Measurements from ENCODE around the gene AGRN. TPM values are rescaled to one million over a fixed set of nuclear protein-coding genes. Genes with fewer than 3 reads are reported as not detected.

The AGRN gene
- total RNA-seq, 1 donor from 2014 or later = 227 TPM

DNA sequence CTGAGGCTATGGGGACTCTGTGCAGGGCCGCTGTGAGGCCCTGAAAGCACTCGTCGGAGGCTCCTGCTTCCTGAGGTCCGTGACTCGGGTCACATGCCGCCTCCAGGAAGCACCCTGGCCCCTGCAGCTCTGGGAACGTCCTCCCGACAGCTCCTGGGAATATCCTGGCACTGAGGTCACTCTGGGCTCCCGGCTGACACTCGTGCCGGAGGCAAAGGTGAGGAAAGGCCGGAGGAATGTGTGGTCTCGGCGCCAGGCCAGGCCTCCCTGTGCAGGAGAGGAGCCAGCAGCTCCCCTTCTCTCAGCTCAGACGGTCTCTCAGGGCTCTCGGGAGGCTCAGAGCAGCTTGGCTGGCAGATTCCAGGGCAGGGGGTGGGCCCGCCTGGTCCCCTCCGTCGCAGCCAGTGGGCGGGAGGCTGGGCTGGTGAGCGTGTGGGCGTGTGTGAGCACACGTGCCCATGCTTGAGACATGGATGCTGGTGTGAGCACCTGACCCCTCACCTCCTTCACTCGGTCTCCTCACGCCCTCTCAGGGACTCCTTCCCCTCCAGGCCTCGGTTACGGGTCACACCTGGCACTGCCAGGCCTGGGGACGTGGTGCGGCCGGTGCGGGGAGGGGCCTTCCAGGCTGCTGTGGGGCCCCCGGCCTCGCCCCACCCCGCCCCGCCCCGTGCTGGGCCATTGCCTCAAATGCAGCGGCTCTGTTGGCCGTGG is 59.6 kb downstream of the AGRN start:
- no peak for DNase-seq (ENCODE audit: low spot score)

DNA sequence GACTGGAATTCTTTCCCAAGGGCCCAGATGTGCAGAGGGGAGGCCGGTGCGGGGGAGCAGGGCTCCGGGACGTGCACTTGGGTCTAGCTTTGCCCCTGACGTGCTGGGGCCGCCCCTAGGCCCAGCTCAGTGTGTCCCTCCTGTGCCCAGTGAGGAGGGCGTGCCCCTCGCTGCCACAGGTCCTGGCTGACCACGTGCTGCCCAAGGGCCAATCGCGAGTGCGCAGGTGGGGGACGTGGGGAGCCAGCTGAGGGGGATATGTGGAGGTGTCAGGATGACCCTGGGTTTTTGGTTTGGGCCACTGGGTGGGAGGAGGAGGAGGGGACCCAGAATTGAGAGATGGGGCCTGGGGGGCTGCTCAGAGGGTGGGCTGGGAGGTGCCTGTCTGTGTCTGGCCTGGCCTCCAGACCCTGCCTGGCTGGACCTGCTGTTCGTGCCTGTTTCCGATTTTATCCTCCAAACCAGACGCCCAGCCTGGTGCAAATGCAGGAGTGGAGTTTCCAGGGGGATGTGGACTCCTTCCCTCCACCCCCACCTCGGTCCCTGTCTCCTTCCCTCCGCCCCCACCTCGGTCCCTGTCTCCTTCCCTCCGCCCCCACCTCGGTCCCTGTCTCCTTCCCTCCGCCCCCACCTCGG is 60.3 kb downstream of the AGRN start:
- no peak for DNase-seq (ENCODE audit: low spot score)

DNA sequence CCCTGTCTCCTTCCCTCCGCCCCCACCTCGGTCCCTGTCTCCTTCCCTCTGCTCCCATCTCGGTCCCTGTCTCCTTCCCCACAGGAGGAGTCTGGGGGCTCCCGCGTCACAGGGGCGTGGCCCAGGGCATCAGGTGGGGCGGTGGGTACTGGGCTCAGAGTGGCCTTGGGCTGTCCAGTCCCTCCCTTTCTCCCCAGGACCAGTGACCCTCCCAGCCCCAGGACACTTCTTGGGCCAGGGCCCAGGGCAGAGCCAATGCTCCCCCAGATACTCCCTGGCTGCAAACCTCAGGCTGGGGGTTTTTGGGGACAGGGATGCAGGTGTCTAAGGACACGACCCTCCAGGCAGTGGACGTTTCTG is 61.0 kb downstream of the AGRN start:
- peak; percentile 41 for DNase-seq (ENCODE audit: low spot score)

DNA sequence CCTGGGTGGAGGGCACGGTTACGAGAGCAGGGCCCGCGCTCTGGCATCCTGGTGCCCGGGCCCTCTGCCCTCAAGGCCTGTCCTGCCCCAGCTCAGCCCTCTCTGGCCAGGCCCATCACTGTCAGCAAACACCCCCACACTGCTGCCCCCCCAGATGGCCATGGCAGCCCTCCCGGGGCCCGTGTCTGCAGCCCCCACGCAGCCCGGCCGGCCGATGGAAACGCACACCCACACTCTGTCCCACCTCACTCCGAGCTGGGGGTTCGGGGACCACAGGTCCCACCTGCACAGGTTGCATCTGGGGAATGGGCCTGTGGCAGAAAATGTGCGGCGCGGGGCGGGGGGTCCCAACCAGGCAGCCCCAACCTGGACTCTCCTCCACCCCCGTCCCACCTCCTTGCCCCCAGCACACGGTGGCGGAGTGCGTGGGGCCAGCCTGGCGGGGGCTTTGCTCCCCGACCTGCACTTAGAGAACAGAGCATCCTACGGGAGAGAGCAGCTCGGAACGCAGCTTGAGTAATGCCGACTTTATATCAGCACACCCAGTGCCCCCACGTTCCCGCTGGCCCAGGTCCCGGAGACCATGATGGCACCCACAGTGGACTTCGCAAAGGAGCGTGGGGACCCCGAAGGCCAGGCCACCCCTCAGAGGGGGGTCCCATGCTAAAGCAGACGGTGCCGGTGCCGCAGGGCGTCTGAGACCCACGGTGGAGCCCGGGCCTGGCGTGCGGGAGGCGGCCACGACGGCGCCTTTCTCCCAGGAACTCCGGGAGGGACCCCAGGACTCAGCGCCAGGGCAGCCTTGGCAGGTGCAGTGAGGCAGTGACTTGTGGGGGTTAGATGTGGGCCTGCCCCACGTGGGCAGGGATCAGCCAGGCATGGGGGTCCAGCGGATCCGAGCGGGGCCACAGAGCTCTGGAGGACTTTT is 61.7 kb downstream of the AGRN start:
- peak; percentile 43 for DNase-seq (ENCODE audit: low spot score)

DNA sequence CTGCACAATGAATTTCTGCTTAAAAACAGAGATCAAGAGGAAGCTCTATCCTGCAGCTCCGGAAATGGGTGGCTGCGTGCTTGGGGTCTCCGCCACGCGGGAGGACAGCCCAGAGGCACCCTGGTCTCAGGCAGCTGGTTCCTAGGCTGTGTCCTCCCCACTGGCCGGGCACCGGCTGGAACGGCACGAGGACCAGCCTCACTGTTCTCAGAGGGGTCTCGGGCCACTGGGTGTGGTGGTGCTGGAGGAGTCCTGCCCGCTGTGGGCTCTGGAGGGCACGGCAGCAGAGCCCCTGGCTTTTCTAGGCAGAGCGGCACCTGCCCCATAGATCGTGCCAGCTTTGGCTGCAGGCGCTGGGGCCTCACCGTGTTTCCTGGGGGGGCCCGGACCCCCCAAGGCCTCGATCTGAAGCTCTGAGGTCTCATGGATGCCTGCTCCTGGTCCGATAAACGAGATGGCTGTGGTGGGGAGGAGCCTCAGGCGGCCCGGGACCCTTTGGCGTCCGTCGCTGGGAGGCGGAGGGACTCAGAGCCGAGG is 62.4 kb downstream of the AGRN start:
- peak; percentile 41 for DNase-seq (ENCODE audit: low spot score)

DNA sequence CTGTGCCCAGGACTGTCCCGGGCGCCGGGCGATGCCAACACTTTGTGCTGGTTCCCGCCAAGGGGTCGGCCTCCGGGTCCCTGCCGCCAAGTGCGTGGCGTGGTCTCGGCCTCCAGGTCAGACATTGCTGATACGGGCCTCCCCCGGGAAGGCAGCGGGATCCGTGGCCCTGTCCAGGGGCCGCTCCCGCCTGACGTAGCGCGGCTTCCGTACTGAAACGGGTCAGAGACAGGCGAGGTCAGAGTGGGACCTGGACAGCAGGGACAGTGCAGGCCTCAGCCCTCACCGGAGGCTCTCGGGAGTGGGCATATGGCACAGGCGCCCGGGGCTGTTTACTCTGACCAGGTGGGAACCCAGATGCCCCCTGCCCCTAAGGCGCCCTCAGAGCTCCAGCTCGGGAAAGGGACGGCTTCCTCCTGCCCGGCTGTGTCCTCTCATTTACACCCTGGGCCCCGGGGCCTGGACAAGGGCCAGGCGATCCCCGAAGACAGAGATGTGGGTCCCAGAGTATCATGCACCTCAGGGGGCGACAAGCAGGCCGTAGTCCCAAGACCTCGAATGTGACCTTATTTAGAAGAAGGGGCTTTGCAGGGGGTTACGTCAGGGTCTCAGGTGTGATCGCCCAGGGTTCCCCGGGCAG is 63.0 kb downstream of the AGRN start:
- no peak for DNase-seq (ENCODE audit: low spot score)

DNA sequence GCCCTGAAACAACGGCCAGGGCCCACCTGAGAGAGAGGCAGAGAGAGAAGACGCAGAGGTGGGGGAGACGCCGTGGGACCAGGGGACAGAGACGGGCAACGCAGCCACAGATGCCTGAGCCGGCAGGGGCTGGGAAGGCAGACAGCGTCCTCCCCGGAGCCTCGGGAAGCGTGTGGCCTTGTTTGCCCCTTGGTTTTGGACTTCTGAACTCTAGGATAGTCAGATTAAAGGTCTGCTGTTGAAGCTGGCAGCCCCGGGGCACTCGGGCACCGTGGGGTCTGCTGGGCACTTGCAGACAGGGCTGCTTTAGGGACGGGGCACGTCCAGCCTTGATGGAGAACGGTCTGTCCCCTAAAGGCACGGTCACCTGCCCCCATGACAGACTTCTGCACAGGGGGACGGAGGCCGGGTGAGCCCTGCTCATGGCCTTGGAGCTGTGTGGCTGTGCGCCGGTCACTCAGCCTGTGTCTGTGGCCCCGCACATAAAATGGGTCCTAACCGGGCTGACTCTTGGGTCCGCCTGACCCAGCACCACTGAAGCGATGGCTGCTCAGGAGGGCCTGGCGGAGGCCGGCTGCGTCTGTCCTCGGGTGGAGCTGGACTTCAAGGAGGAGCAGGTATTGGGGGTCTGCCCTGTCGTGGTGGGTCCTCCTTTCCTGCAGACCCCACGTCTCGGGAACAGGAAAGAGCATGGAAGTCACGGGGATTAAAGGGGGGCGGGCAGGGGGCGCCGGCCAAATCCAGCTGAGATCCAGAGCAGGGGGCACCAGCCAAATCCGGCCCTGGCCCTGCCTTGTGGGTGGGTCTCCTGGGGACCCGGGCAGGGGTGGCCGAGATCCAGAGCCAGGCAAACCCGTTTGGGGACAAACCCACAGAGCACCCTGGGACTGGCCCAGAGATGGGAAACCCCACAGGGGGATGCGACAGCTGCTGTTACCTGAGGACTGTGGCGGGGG is 63.8 kb downstream of the AGRN start:
- no peak for DNase-seq (ENCODE audit: low spot score)

DNA sequence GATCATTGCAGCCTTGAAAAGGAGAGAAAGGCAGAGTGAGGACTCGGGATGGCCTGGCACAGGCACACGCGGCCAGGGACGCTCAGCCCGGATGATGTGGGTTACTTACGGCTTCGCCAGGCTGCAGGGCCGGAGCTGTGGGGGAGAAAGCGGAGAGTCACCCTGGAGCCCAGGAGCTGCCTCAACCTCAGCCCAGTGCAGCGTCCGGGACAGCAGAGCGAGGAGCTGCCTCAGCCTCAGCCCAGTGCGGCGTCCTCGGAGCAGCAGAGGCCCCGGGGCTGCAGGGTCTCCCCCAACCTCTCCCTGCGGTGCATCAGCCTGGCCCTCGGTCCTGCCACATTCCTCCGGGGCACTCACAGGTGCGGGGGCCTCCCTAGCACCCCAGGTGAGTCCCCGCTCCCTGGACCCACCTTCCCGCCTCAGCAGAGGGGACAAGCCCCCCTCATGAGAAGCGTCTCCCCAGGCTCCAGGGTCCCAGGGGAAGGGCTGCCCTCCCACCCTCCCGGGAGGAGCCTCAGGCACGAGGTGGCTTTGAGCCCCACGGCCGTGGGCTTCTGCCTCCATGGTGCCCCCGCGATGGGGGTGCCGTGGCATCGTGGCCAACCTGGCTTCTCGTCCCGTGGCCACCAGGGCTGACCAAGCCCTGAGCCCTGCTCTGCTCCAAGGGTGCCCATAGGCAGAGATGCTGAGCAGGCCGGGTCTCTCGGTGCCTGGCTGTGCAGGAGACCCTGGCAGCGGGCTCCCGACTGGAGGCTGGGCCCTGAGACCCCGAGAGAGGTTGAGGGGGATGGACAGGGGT is 64.7 kb downstream of the AGRN start:
- no peak for DNase-seq (ENCODE audit: low spot score)

DNA sequence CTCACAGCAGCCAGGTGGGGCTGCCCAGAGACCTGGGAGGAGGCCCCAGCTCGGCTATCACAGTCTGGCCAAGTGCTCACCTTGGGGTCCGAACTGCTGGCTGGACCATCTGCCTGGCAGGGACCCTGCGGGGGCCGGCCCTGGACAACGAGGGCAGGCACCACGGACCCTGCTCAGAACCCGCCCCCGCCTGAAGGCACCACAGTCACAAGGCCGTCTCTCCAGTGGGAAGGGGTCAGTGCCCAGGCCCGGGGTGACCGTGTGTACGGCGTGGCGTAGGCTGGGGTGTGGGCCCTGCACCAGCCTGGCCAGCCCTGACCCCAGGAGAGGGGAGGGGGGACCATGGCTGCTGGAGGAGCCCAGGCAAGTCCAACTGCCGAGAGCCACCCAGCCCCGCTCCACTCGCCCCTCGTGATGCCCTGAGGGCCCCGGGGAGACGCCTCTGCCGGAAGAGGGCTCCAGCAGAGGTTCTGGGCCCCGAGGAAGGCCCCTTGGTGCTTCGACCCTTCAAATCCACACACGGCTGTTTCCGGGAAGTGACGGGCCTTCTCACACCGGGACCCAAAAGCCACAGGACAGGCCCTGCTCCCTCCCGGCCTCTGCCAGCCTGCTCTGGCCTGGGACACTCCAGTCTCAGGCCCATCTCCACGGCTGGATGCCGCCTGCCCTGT is 65.4 kb downstream of the AGRN start:
- no peak for DNase-seq (ENCODE audit: low spot score)

DNA sequence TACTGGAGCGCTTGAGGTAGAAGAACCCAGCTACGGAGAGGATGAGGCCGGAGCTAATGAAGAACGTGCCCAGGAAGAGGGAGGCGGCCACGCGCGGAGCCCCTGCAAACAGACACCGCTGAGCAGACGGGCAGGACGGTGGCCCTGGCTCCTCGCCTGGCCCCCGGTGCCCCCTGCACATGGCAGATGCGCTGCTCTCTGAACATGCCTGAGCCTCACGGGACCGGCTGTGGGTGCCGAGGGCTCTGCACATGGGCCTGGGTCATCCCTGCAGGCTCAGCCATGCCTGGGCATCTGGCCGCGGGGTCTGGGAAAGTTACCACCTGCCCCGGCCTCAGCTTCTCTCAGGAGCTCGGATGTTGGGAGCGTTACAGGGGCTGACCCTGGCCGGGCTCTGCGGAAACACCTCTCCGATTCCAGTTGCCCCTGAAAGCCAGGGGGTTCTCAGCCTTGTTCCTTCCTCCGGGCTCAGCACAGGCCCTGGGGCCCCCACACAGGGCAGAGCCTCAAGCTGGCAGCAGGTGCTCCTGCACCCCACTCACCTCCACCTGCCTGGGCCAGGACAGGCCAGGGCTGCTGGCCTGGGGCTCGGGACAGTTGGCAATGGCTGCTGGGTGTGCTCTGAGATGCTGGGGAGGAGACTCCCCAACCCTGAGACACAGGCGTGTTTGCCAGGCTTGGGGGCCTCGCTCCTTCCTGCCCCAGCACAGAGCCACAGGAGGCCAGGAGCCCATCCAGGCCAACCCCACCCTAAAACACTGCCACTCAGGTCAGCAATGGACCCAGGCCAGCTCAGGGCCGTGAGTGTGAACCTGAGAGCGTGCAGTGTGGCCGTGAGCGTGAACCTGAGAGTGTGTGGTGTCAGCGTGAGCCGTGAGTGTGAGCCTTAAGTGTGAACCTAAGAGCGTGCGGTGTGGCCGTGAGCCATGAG is 66.3 kb downstream of the AGRN start:
- no peak for DNase-seq (ENCODE audit: low spot score)

DNA sequence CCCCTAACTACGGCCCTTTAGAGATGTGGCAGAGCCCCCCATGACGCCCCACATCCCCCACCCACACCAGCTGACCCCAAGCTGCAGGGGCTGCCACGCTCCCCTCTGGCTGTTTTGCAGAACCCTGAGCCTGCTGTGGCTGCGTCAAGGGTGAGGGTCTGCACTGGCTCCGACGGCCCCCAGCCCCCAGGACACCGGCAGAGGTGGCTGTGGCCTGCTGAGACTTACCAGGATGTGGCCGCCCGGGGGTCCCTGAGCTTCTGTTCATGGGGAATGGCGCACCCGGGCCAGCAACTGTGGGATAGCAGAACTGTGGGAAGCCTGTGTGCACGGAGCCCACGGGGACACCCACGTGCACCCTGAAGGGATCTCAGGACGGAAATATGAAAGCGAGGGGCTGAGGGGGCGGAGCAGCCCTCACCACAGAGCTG is 67.0 kb downstream of the AGRN start:
- DNase-seq (ENCODE audit: low spot score) = no peak

DNA sequence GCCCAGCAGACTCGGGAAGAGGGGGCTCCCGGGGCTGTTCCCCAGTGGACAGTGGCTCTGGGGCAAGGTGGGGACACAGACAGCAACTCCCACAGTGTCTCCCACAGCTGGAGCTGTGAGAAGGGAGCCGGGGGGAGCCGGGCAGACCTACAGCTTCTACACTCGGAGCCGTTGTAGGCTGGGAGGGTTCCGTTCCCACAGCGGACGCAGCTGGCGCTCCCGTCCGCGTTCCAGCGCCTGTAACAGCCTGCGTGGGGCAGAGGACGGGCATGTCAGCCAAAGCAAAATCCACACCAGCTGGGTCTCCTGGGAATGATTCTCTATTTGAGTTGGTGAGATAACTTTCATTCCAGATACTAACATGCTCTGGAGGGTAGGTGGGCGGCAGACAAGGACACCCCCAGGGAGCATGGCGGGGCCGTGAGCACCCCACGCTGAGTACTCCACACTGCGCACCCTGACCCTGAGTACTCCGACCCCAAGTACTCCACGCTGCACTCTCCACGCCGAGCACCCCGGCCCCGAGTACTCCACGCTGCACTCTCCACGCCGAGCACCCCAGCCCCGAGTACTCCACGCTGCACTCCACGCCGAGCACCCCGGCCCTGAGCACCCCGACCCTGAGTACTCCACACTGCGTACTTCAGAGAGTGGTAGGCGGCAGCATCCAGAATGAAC is 67.6 kb downstream of the AGRN start:
- DNase-seq (ENCODE audit: low spot score) = no peak

DNA sequence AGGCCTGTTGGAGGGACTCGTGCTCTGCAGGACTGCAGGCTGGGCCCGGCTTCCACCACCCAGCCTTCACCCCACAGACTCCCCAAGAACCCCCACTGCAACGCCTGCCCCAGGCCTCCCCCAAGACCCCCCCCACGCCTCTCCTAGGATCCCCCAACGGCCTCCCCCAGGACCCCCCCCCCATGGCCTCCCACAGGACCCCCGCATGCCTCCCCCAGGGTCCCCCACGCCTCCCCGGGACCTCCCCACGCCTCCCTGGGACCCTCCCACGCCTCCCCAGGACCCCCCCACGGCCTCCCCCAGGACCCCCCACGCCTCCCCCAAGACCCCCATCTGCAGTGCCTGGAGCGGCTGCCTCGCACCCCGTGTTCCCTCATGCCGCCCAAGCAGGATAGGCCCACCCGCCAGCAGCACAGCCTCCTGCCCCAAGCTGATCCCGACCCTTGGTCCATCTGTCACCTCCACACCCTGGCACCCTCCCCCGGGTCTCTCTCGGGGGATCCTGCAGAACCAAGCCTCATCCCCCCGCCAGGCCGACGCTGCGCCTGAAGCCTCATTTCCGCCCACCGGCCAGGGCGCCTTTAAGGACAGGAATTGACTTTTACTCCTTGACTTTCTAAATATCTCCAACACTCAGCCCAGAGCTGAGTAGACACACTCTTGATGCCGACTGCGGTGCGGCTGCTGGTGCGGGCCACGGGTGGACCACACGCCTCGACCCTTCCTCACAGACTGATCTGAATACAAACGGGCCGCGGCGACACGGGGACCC is 68.3 kb downstream of the AGRN start:
- no peak for DNase-seq (ENCODE audit: low spot score)

DNA sequence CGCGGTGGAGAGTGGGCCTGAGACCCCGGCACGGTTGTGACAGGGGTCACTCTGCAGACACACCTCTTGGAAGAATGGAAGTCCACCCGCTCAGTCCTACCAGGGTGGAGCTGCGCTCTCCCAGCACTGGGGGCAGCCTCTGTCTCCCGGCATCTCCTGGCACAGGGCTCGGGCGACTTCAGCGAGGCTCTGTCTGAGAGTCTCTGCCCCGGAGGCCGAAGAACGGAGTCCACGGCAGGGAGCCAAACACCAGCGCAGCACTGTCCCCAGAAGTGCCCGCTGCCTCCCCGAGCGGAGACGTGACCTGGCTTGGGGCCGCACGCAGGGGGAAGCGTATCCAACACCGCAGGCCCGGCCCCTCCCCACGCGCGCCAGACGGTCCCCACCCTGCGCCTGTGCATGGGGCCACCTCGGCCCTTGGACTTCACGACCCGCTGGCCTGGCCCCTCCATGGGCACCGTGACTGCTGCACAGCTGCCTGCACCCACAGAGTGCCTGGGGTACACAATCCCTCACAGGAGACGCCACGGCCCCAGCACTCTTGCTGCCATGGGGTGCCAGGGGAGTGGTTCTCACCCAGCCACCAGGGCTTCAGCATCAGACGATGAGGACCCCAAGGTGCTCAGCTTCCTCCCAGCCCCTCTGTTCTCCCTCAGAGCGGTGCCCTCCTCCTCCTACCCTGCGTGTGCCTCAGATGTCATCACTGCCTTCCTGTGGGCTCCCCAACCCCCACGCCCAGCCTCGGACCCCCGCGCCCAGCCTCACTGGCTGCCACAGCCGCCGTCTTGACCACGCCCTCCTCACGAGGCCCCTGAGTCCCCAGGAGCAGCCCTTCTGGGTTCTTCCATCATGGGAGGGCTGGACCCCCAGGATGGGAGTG is 69.1 kb downstream of the AGRN start:
- no peak for DNase-seq (ENCODE audit: low spot score)

DNA sequence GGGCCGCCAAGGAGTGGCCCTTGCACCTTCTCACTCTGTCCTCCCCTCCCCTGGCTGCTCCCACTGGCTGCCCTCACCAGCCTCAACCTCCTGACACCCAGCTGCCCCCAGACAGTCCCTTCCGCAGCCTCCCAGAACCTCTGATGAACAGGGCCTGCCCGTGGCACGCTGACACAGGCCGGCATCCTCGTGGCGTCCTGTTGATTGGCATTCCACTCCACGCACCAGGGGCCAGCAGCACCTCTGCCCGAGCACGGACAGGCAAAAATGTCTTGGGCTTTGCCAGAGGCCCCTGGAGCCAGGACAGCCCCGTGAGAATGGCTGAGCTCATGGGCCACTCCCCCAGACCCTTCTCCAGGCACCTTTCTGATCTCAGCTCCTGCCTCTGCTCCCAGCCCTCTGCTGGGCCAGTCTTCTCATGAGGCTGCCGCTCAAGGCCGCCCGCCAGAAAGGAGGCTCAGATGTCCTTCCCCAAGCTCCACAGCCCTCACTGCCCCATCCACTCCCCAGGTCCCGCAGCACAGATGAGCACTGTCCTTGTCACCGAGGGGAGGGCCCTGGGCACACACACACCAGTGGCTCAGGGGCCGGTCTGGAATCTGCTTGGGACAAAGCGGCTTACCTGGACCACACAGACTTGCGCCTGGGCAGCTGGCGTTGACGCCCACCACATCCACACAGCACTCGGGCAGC is 70.0 kb downstream of the AGRN start:
- DNase-seq (ENCODE audit: low spot score) = no peak

Measured in ureter (tissue), 1 donor.